HepG2 (cell line): ENCODE data around the gene UTF1. TPM values are rescaled to one million over a fixed set of nuclear protein-coding genes. Genes with fewer than 3 reads are reported as not detected.

ENCODE experiments used
- ELF3 ChIP-seq: IDR thresholded peaks from 2 replicates; pipeline ENCODE4 v1.6.1; 2016; ENCODE audit warnings: missing genetic modification reagents, missing compliant biosample characterization
- U2AF1 ChIP-seq: fragments of 200-400 bp; formaldehyde crosslinking; optimal IDR thresholded peaks from 2 replicates; pipeline ENCODE3; 2017; ENCODE audit warnings: mild to moderate bottlenecking, low read depth, low read length
- polyA plus RNA-seq, 8 experiments: library from polyadenylated mRNA; depleted of rRNA in 3 of 8; stranded (reverse) in 7 of 8; unstranded in 1 of 8; fragments of >200 nt; fragmentation: Illumina TruSeq in 4 of 8; extraction: Trizol in 4 of 8; gene quantifications; 2 replicates each; pipeline versions ENCODE4 v1.2.1 to v1.2.3, GENCODE V29; 2011 to 2016; ENCODE audit warnings: low read depth in 4 of 8, missing spikeins in 1 of 8, mixed read lengths in 1 of 8; ENCODE audit not compliant: insufficient read depth in 1 of 8
- total RNA-seq, 5 experiments: library from RNA; depleted of rRNA; stranded (reverse); fragments of >200 nt; fragmentation: Illumina TruSeq; extraction: Trizol; gene quantifications; 2 replicates each; pipeline ENCODE4 v1.2.3, GENCODE V29; 2016; ENCODE audit warnings: low read depth in 1 of 5
- TF ChIP-seq, protein P1 (sequence below): sonication (generic); formaldehyde crosslinking; IDR thresholded peaks from 2 replicates; pipeline ENCODE4 v1.4.0; 2020; ENCODE audit warnings: mild to moderate bottlenecking, missing genetic modification reagents
- TF ChIP-seq, protein P2 (sequence below): sonication (generic); formaldehyde crosslinking; IDR thresholded peaks from 2 replicates; pipeline ENCODE4 v1.4.0; 2020; ENCODE audit warnings: low read depth, mild to moderate bottlenecking, missing genetic modification reagents
- TF ChIP-seq, protein P3 (sequence below): sonication (generic); formaldehyde crosslinking; IDR thresholded peaks from 2 replicates; pipeline ENCODE4 v1.8.1; 2022; ENCODE audit warnings: low read depth, mild to moderate bottlenecking, missing genetic modification reagents

Gene UTF1
- total and polyA plus RNA-seq, 2 of the 13 experiments (the other 11 are each of a cell fraction or from before 2014, with no cell fraction given) = not detected

DNA sequence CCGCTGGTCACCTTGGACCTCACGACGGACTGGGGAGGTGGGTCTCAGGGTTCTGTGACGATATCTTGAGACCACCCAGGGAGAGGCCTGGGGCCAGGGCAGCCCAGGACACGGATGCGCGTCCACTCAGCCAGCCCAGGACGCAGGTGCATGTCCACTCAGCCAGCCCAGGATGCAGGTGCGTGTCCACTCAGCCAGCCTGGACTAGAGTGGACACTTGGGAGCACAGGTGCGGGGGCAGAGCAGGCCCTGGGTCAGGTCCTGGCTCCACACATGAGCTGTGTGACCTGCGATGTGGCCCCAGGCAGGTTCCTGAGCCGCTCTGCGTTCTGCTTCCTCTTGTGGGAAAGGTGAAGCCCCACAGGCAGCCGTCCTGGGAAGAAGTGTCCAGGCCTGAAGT lies 47.8 kb upstream of the UTF1 start (continued):
- TF ChIP-seq, protein P1, sequence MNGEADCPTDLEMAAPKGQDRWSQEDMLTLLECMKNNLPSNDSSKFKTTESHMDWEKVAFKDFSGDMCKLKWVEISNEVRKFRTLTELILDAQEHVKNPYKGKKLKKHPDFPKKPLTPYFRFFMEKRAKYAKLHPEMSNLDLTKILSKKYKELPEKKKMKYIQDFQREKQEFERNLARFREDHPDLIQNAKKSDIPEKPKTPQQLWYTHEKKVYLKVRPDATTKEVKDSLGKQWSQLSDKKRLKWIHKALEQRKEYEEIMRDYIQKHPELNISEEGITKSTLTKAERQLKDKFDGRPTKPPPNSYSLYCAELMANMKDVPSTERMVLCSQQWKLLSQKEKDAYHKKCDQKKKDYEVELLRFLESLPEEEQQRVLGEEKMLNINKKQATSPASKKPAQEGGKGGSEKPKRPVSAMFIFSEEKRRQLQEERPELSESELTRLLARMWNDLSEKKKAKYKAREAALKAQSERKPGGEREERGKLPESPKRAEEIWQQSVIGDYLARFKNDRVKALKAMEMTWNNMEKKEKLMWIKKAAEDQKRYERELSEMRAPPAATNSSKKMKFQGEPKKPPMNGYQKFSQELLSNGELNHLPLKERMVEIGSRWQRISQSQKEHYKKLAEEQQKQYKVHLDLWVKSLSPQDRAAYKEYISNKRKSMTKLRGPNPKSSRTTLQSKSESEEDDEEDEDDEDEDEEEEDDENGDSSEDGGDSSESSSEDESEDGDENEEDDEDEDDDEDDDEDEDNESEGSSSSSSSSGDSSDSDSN = no peak
- TF ChIP-seq ELF3 (CRISPR knock-in tag) = no peak
- TF ChIP-seq, protein P2, sequence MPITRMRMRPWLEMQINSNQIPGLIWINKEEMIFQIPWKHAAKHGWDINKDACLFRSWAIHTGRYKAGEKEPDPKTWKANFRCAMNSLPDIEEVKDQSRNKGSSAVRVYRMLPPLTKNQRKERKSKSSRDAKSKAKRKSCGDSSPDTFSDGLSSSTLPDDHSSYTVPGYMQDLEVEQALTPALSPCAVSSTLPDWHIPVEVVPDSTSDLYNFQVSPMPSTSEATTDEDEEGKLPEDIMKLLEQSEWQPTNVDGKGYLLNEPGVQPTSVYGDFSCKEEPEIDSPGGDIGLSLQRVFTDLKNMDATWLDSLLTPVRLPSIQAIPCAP = no peak
- no peak for TF ChIP-seq U2AF1
- TF ChIP-seq, protein P3, sequence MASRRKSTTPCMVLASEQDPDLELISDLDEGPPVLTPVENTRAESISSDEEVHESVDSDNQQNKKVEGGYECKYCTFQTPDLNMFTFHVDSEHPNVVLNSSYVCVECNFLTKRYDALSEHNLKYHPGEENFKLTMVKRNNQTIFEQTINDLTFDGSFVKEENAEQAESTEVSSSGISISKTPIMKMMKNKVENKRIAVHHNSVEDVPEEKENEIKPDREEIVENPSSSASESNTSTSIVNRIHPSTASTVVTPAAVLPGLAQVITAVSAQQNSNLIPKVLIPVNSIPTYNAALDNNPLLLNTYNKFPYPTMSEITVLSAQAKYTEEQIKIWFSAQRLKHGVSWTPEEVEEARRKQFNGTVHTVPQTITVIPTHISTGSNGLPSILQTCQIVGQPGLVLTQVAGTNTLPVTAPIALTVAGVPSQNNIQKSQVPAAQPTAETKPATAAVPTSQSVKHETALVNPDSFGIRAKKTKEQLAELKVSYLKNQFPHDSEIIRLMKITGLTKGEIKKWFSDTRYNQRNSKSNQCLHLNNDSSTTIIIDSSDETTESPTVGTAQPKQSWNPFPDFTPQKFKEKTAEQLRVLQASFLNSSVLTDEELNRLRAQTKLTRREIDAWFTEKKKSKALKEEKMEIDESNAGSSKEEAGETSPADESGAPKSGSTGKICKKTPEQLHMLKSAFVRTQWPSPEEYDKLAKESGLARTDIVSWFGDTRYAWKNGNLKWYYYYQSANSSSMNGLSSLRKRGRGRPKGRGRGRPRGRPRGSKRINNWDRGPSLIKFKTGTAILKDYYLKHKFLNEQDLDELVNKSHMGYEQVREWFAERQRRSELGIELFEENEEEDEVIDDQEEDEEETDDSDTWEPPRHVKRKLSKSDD = no peak
